NCI-H1105 treated with DMSO at 0.1 percent for 48 hours (cell line): ENCODE measurements around the gene EZR.
"Not testable (repeated sequence)": the region's sequence is repeated elsewhere in the genome, so short reads cannot be mapped to it uniquely, and the experiment has no call there.

Experiments used
- DNase-seq: peaks from one replicate; lab custom pipeline; 2025; lab: John Stamatoyannopoulos, UW

Gene EZR

DNA sequence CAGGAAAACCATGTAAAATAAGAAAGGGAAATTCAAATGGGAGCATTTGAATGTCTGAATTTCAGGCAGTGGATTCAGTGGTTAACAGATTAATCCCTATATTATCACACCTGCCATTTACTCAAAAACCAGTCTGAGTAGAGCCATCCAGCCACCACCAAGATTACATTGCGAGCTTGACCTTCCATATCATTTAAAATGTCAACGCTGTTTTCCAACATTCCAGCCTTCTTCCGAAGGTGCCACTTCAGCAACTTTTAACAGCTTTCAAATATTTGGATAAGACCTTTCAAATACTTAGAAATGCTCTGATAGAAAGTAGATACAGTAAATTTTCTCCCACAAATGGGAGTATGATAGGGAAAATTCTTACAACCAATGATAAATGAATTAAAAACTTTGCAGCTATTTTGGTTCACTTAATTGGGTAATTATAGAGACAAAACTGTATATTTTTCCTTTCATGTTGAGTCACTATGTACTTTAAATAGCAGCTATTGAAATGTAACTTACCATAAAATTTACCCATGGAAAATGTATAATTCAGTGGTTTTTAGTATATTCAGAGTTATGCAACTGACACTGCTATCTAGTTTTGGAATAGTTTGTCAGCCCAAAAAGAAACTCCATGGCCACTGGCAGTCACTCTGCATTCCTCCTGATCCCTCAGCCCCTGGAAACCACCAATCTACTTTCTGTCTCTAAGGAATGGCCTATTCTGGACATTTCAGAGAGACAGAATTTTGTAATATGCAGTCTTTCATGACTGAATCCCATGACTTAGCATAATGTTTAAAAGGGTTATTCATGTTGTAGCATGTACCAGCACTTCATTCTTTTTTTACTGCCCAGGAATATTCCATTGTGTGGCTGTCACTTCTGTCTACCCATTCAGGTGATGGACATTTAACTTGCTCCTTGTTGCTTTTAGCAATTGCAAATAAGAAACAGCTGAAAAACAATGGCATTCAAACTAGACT is 21.5 kb downstream of the EZR start:
- peak; percentile 20 for DNase-seq

DNA sequence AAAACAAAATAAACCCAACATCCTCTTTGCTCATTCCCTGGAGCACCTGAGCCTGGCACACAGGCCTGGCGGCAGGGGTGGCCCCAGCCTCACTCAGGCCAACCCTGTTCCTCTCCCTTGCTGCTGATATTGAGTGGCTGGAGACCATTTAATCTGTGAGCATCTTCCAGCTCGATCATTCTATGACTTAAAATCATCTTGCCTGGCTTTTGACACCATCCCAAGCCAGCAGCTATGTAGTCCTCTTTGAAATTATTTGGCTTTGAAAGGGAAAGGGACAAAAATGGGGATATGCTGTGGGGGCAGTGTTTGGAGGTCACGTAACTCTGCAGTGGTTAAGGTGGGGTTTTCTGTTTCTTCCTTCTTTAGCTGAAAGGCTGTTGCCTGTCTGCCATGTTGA is 22.8 kb downstream of the EZR start:
- DNase-seq, result no peak

DNA sequence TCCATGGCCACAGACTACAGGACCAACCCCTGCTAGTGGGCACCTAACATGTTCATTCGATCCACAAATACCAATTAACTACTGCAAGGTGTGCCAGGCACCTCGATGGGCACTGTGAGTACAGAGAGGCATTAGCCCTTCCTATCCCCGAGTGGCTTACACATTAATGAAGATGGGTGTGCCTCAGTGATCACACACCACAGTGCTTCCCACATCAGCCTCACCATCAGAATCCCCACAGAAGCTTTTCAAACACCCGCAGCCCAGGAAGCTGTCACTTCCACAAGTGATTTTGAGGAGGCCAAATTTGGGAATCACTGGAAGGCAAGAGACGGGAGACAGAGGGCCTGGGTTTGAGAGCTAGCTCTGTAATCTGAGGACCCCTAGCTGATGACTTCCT is 23.7 kb downstream of the EZR start:
- DNase-seq, result no peak

DNA sequence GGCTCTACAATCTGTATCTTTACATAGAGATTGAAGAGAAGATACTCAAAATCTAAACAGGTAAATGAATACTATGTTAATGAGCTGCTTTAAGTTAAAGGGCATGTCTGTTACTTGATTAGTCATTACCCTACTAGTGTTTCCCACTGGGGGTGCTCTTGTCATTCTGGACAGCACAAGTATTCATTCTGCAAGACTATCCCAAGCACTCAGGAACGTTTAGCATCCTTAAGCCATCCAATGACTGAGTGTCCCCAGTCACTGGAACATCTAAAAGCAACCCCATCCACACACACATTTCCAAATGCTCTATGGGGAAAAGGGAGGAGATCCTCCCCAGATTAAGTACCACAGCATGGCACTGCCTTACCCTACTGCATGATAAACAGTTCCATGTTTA is 25.7 kb downstream of the EZR start:
- no peak for DNase-seq

DNA sequence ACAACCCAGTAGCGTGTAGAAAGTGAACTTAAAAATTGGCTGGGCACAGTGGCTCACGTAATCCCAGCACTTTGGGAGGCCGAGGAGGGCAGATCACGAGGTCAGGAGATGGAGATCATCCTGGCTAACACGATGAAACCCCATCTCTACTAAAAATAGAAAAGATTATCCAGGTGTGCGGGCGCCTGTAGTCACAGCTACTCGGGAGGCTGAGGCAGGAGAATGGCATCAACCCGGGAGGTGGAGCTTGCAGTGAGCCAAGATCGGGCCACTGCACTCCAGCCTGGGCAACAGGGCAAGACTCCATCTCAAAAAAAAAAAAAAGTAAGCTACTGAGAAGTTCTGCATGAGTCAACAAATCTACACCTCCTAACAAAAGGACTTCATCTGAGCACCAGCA is 26.7 kb downstream of the EZR start:
- DNase-seq, result not testable (repeated sequence)

DNA sequence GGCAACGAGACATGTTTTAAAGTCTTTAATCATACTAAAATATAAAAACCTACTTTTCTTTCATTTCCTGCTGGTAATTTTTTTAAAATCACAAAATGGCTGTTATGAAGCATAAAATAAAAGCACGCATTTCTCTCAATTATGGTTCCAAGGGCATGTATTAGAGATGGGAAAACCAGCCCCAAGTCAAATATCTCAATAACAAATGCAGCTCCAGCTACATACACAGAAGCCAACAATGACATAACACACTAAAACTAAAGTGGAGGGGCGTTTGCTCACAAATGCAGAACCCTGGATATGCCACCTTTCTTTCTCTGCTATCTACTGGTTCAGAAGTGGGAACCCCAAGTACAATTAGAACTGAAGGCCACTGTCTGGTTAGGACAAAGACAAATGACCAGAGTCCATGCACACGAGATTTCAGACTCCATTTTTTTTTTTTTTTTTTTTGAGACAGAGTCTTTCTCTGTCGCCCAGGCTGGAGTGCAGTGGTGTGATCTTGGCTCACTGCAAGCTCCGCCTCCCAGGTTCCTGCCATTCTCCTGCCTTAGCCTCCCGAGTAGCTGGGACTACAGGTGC is 27.8 kb downstream of the EZR start:
- DNase-seq, result no peak

DNA sequence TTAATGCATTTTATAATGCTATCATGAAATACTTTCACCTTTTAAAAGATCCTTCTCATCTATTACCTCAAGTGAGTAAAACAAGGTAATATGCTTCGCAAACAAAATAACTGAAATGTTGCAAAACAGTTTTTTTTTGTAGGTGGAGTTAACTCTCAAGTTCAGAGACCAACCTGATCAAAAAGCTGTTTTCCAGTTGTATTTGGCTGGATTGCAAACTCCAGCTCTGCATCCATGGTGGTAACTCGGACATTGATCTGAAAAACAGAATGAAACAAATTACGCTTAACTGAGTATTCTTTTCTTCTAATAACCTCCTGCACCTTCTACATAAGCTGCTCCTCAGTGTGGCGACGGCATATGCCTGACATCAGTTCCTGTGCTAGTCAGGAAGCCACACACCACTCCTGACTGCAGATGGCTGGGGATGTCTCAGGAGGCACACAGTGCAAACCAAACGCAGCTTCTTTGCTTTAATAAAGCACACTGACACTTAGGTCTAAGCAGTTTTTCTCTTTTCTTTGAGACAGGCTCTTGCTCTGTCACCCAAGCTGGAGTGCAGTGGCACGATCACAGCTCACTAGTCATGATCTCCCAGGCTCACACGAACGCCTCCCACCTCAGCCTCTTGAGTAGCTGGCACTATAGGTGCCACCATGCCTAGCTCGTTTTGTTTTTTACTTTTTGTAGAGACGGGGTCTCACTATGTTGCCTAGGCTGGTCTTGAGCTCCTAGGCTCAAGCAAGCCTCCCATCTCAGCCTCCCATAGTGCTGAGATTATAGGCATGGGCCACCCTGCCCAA is 29.9 kb downstream of the EZR start:
- DNase-seq, result no peak

DNA sequence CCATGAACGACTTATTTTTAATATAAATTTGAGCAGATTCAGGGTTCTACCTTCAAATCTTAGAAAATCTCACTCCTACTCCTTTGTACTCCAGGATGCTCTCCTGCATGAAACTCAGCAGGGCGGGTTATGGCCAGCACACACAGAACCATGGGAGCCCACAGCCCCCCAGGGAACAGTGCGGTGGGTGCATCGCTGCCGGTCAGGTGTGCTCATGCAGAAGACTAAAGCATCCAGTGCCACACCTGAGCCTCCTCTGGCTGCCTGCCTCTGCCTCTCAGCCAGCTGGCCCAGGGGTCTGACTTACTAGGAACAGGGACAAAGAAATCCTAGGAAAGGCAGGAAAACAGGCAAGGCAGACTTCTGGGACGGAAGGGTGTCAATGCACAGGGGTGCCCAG is 31.8 kb downstream of the EZR start:
- no peak for DNase-seq

DNA sequence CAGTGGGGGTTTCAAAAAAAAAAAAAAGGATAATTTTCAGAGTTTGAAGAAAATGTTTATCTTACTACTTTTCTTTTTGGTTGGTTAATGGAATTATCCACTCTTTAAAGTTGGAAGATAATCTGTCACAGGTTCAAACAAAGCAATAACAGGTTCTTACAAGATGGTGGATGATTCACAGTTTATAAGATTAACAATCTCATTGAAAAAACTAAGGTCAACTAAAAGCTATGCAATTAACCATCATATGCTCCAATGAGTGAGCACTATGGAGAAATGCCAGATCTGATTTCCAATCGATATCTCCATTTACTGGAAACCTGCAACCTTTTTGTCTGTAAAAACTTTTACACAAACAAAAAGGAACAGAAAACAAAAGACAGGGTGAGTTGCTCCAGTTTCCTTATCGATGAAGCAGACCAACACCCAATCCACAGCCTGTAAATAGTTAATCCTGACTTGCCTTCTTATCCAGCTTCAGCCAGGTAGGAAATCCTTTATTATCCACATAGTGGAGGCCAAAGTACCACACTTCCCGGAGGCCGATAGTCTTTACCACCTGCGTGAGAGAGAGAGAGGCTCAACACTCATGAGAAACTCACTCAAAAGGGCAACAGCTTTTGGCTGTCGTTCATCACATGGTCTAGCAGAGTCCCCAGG is 32.4 kb downstream of the EZR start:
- no peak for DNase-seq

DNA sequence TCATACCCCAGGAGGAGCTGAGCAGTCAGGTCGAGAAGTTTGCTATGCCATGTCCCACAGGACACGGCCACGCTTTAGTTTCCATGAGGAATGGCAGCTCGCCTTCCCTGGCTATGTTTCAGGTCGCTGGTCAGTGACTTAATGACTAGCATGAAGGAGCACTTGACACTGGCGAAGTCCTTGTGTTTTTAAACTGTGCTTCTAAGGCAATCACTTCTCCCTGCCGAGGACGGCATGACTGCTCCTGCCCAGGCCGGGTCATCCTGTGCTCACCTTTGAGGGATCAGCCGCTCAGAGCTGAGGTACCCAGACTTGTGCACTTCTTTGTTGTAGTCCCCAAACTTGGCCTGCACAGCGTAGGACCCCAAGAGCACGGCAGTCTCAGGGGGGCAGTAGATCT is 34.1 kb downstream of the EZR start:
- DNase-seq, result no peak

DNA sequence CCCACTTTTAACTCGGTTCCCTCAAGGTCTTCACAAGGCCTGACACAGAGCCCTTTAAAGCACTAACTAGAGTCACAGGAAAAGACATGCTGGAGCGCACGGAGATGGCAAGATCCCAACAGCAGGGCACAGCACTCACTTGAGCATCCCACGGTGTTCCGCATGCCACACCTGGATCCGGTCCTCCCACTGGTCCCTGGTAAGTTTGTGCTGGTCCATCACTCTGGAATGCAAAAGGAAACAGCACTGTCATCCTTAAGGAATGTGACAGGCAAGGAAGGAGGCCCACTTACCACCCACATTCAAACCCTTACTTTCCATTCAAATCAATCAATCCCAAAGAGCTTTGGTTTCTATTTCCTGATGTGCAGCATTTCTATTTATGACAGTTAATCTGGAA is 34.7 kb downstream of the EZR start:
- no peak for DNase-seq

DNA sequence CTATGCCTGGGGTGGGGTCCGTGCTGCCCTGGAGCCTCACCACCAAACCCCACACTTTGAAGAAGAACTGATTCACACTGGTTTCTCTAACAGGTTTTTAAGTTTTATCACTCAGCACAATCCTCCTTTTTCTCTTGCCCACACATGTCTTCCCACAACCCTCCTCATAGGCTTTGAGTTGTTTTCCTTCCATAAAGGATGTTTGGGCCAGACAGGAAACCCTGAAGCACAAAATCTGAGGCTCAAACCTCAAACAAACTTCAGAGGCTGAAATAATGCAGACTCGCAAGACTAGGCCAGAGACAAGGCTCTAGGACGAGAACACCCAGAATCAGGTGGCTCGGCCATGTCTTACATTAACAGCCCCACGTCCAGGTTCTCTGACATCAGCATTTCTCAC is 35.3 kb downstream of the EZR start:
- DNase-seq, result no peak

DNA sequence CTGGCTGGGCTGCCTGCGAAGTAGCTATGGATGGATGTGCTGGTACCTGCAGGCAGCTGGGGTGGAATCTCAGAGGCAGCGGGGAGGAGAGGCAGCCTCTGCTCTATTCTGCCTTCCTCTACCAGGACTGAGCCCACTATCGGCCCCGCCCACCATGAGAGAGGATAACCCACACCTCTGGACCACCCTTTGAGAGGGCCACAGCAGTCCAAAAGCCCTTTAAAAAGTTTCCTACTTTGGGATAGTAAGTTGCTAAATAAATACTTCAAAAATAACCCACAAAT is 36.1 kb downstream of the EZR start:
- DNase-seq, result no peak

DNA sequence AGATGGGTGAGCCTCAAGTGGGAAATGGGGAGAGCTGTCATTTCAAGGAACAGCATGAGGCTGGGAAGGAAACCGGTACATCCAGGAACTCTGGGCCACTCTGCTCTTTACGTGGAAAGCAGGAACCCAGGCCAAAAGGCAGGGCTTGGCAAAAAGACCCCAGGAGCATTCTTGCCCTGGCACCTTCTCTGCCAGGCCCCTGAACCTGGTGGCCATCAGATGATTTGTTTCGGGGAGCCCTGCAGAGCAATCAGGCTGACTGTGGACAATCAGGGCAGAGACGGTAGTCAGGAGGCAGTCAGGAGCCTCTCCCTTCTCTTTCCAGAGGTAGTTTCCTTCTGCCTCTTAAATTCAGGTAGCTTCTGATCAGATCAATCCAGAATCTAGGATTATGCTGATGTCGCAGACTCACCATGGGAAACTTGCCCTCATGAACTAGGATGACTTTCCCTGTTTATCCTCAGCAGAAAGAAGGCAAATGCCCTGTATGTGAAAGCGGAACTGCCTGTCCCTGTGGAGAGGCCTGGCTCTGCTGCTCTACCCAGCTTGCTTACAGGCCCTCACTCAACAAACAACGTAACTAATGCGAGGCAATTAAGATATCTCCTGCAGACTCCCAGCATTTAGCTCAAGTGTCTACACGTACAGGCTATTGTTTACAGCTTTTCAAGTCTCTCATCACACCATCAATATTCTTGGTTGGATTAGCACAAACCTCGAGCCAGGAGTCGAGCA is 36.6 kb downstream of the EZR start:
- DNase-seq, result peak; percentile 67

DNA sequence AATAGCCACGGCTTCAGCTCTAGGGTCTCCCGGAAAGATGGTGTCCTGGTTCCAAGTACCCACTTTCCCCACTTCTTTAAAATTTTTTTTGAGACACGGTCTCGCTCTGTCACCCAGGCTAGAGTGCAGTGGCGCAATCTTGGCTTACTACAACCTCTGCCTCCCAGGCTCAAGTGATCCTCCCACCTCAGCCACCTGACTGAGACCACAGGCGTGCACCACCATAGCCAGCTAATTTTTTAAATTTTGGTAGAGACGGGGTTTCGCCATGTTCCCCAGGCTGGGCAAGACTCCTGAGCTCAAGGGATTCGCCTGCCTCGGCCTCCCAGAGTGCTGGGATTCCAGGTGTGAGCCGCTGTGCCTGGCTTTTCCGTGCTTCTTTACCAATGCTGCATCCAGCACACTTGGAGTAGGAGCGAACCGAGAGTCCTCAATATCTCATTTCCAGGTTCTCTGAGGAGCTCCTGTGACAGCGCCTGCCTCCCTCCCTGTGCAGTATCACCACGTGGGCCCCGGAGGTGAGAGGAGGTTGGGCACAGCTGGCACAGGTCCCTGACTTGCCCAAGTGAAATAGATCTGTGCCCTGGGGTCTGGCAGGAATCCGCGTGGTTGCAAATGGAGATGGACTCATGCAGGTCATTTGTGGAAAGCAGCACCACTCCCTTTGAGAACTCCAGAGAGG is 37.3 kb downstream of the EZR start:
- DNase-seq, result no peak

DNA sequence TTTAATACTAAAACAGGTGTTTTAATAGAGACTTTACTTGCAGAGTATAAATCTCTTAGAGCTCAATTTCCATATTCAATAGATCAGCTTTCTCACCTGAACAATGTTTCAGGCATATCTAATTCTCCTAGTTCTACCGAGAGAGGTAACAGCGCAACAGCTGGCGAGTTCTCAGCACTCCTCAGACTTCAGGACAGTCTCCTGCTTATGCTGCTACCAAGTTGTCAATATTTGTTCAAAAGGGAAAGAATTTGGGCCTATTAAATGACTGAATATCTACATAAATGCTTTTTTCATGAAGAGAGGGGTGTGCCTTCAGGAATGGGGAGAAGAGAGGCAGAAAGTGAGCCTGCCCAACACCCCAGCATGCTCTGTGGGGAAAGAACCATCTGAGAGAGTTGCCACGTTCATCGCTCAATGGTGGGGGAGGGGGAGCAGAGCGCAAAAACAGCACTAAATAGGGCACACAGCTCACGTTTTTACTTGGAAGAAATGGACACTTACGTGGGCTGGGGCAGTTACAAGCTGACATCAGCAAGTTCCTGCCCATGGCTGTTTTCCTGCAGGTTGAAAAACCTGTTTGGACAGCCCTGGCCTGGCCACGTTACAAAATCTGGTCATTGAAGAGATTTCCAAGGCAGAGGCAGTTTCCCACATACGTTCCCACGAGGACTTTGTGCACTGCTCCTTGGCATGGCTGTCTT is 38.0 kb downstream of the EZR start:
- DNase-seq, result no peak

DNA sequence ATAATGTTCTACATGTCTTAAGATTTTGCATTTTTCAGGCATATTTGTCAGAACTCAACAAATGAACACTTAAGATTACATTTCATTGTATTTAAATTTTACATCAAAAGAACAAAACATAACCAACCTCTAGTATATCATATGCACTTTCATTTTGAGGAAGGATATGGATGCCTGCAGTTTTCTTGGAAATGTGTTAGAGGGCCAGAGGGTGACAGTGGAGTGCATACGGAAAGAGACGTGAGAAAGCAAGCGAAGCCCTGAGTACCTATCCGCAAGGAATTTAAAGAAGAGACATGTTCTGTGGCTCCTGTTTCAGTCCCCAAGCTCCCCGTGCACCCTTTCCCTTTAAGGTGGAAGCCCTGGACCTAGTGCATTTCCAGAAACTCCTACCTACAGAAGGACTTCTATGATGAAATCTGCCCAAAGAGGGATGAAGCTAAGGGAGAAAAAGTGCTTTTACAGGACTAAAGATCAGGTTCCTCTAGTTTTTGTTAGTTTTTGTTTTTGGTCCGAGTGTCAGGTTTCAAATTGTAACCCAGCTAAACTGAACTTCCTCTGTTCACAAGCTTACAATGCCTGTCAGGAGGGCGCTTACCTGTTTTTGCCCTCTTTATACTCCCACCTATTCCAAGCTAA is 38.8 kb downstream of the EZR start:
- no peak for DNase-seq

DNA sequence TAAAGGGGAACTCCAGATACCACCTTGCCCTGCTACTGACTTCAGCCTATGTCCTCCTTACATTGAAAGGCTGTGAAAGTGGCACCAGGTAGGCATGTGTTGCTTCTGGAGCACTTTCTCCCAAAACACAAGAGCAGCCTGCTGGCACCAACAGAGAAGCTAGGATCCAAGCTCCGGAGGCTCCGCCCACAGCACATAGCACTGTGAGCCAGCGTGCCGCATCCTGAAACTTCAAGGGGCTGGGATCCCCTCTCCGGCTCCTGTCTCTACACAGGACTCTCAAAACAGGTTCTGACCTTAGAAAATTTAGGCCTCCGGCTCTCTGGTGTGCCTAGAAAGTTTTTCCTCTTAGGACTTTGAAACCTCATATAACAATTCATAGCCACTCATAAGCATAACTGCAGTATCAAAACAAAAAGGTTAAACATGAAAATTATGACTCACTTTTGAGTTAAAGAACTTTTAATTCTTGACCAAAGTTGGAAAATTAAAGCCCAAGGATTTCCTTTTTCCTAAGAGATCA is 41.1 kb downstream of the EZR start:
- DNase-seq, result no peak

DNA sequence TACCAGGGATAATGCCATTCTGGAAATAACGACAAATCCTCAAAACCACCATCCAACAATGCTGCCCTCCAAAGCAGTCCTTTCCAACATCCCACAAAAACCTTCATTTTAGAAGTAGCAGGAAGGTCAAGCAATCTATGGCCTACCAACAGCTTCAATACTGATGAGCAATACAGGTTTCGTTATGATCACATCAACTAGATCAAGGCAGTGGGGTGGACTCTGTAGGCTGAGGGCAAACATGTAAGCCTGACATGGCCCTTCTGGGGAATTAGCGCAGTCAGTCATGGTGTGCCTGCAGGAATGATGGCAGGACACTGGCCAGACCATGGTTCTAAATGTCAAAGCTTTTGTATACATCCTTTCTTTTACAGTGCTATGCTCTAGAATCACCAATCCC is 41.7 kb downstream of the EZR start:
- no peak for DNase-seq

DNA sequence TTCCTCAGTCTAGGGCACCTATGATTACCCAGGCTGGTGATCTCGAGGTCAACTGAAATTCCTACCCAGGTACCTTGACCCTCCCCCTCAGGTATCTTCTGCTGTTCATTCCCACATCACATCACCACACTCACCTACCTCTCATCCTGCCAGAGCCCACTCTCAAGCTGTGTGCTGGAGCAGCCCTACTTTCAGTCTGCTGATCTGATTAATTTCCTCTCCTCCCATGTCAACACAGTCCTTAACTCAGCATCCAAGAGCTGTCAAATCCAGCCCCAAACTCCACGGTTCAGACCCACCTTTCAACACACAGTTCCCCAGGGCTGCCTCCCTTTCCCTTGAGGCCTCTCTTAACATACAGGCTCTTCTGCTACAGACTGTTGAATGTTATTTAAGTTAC is 42.4 kb downstream of the EZR start:
- DNase-seq, result no peak
